T-helper 9 cell (primary cell): Measurements from ENCODE around the gene HNRNPF.
A peak's percentile ranks its signal among the peaks of the same experiment; 100 is the strongest.
"Not testable (repeated sequence)": the region's sequence is repeated elsewhere in the genome, so short reads cannot be mapped to it uniquely, and the experiment has no call there.

Experiments
- DNase-seq: peaks from one replicate; pipeline ENCODE4 v3.0.0-alpha.2; 2020

The HNRNPF gene

GRCh38 chr10:43395571-43396060, 13.4 kb downstream of the HNRNPF start:
- DNase-seq, result peak; percentile 30

GRCh38 chr10:43394868-43395267, 14.1 kb downstream of the HNRNPF start:
- DNase-seq, result no peak

GRCh38 chr10:43393606-43394360, 15.2 kb downstream of the HNRNPF start:
- no peak for DNase-seq

- not testable (repeated sequence) for DNase-seq
Observed at GRCh38 chr10:43393186-43393585, 15.8 kb downstream of the HNRNPF start.

GRCh38 chr10:43392748-43393147, 16.2 kb downstream of the HNRNPF start:
- DNase-seq, result no peak

DNA sequence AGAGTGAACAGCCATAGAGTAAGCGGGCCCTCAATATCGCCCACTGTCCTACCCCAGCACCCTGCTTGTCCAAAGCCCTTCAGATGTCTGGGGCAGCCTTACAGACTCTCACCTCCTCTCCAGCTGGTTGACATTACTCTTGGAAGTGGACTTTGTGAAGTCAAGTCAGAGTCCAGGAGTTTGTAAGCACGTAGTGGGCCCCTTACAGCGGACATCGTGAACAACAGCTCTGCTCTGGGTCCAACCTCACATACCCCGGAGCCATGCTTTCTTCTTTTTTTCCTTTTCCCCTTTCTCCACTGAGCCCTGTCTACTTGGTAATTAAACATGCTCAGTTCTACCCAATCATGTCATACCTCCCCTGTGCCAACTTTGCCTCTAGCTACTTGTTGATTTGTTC, 17.5 kb downstream of the HNRNPF start:
- DNase-seq, result no peak

DNA sequence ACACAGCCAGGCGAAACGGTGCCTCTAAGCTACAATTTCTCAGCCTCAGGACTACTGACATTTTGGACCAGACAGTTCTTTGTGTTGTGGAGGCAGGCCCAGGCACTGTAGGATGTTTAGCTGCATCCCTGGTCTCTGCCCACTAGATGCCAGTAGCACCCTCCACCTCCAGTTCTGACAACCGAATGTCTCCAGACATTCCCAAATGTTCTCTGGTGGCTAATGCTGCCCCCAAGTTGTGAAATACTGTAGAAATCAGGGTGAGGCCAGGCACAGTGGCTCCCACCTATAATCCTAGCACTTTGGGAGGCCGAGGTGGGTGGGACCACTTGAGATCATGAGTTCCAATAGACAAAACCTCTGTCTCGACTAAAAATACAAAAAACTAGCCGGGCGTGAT, 18.2 kb downstream of the HNRNPF start:
- no peak for DNase-seq

- DNase-seq, result no peak
Observed at GRCh38 chr10:43390333-43390732, 18.7 kb downstream of the HNRNPF start.

GRCh38 chr10:43389867-43390266, 19.1 kb downstream of the HNRNPF start:
- no peak for DNase-seq

GRCh38 chr10:43387678-43388032, 21.3 kb downstream of the HNRNPF start:
- DNase-seq, result no peak

DNA sequence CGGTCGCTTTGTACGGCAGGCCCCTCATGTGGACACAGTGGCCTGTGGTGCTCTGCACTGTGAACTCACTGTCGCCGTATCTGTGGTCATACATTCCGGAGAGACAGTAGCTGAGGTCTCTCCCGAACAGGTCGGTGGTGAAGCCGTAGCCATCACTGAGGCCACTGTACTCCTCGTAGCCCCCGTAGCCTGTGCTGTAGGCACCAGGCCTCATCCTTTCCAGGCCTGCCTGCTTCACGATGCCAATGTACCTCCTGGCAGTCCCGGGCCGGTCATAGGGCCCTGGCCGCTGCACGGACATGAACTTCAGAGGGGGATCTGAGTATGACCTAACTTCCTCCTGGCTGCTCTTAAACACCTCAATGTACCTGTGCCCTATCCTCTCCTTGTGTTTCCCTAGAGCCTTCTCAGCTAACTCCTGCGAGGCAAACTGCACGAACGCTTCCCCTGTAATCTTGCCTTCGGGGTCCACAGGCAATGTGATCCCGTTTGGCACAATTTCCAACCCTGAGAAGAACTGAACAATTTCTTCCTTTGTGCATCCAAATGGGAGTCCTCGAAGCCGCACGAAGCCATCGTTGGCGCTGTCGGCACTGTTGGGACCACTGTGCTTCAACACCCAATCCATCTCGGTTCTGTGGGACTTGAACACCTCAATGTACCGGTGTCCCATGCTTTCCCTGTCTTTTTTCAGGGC, 21.9 kb downstream of the HNRNPF start:
- no peak for DNase-seq

GRCh38 chr10:43386549-43386948, 22.4 kb downstream of the HNRNPF start:
- no peak for DNase-seq

GRCh38 chr10:43385412-43386004, 23.5 kb downstream of the HNRNPF start:
- DNase-seq, result no peak

DNA sequence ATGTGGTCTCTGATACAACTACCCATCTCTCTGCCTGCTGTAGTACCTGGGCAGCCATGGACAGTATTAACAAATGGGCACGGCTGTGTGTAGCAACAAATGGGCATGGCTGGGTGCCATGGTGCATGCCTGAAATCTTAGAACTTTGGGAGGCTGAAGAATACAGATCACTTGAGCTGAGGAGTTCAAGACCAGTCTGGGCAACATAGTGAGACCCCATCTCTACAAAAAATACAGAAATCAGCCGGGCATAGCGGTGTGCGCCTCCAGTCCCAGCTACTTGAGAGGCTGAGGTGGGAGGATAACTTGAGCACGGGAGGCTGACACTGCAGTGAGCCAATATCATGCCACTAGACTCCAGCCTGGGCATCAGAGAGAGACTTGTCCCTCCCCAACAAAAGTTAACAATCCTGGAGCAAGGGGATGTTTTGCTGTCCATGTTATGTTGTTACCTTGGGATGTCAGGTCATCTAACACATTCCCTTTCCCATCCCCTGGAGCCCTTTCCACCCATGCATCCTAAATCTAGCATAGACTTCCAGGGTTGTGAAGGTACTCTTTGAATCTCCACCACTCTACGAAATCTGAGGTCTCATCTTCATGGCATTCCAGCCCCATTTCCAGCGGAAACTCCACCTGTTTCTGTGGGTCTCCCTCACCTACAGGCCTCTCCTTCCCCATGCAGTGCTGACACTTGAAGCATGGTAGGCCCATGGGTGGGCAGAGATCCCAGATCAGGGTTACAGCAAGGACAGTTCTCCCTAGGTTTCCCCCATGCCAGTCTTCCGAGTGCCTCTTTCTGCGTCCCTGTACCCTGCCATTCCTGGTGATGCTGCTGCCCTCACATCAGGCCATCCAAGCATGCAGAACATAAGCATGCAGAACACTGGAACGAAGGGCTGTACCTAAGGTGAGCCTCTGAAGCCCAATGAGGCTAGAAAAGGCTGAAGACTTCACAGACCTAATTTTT, 24.4 kb downstream of the HNRNPF start:
- DNase-seq, result no peak

DNA sequence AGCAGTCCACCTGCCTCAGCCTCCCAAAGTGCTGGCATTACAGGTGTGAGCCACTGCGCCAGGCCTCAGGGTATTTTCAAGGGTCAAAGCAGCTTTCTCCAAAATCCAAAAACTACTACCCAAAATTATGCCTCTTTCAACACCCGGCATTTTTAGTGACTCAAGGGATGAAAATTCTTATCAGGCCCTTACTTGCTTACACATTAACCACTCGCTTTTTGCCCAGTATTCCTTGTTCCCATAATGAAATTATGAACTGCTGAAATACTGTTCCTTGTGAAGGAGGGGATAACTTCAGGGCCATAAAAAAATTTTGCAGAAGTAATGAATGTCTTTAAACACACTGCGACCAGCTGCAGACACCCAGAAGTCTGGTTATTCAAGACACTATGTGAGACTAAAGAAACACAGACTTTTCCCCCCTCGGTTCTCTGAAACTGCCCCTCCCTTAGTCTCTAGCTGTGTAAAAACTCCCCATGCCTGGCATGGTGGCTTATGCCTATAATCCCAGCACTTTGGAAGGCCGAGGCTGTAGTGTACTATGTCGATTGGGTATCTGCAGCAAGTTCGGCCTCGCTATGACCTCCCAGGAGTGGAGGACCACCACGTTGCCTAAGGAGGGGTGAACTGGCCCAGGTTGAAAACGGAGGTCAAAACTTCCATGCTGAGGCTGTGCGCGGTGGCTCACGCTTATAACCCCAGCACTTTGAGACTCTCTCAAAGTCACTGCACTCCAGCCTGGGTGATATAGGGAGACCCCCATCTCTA, 25.6 kb downstream of the HNRNPF start:
- no peak for DNase-seq

DNA sequence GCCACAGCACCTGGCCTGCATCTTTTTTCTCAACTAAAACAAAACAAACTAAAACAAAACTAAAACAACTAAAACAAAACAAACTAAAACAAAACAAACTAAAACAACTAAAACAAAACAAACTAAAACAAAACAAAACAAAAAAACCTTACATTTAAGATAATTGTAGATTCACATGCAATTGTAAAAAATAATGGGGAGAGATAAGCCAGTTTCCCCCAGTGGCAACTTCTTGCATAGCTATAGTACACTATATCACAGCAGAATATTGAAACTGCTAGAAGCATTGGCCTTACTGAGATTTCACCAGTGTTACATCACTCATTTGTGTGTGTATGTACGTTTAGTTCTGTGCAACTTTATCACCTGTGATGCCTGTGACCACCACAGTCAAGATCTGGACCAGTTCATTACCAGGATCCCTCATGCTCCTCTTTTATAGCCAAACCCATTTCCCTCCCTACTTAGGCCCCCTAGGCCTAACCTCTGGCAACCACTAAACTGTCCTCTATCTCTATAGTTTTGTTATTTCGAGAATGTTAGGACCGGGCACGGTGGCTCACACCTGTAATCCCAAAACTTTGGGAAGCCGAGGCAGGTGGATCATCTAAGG, 28.3 kb downstream of the HNRNPF start:
- no peak for DNase-seq

DNA sequence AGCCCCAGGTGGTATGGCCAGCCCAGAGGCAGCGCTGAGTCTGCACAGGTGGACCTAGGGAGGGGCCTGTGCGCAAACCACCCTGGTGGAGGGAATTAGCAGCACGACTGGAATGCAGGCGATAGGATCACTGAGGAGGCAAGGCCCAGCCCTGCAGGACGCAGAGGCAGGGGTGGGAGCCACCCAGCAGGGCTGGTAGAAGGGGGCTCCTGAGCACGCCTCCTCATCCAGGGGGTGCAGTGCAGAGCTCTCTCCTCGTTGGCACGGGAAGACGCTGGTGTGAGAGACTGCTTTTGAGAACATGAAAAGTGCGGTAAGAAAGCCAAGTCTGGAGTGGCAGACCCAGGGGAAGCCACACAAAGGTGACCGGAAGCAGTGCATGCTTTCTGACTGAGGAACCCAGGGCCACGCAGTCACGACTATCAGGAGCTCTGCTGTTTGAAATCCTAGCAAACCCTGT, 31.5 kb downstream of the HNRNPF start:
- no peak for DNase-seq

DNA sequence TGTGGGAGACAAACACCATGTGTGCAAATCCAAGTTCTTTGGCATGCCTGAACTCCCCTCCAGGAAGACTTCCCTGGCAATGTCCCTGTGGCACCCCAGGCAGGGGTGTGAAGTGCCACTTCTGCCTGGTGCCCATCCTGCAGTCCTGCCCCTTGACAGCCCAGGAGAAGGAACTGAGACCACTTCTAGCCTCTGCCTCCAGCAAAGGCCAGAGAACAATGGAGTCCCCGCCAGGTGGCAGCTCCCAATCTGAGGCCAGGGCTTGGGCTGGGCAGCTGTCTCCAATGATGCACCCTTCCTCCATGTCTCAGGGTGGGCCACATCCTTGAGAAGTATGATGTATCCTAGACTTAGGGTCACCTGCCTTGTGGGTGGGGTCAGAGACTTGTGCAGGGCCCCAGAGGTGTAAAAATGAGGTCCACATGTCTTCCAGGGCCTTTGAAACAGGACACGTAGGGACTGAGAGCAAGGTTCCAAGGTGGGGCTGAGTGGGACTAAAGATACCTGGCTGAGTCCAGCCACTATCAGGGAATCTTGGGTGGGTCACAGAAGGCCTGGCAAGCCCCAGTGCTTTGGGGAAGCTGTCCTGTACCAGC, 32.1 kb downstream of the HNRNPF start:
- no peak for DNase-seq

DNA sequence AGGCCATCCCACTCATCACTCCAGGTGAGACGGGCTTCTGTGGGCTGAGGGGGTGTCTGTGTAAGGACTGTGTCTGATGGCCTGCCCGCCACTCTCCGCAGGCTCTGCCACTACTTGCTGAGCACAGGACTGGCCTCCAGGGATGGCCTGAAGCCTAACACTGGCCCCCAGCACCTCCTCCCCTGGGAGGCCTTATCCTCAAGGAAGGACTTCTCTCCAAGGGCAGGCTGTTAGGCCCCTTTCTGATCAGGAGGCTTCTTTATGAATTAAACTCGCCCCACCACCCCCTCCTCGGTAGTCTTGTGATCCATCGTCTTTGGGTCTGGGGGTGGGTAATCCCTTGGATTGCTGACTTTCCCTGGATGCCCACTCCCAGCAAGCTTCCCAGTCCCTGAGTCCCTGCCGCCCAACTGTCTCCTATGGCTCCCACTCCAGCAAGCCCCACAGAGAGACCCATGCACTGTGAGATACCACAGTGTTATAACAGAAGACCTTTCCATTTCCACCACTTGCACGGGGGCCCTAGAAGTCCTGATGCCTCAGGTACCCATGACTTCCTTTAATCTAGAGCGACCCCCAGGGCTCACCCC, 32.8 kb downstream of the HNRNPF start:
- no peak for DNase-seq

GRCh38 chr10:43375401-43376020, 33.5 kb downstream of the HNRNPF start:
- DNase-seq, result no peak
